ENCODE results near the gene SLC25A17. TPM values are rescaled to one million over a fixed set of nuclear protein-coding genes. Genes with fewer than 3 reads are reported as not detected.
"Not testable (repeated sequence)": the region's sequence is repeated elsewhere in the genome, so short reads cannot be mapped to it uniquely, and the experiment has no call there.

Gene SLC25A17
- total RNA-seq, 1 experiment from 2014 or later = 51.6 TPM

DNA sequence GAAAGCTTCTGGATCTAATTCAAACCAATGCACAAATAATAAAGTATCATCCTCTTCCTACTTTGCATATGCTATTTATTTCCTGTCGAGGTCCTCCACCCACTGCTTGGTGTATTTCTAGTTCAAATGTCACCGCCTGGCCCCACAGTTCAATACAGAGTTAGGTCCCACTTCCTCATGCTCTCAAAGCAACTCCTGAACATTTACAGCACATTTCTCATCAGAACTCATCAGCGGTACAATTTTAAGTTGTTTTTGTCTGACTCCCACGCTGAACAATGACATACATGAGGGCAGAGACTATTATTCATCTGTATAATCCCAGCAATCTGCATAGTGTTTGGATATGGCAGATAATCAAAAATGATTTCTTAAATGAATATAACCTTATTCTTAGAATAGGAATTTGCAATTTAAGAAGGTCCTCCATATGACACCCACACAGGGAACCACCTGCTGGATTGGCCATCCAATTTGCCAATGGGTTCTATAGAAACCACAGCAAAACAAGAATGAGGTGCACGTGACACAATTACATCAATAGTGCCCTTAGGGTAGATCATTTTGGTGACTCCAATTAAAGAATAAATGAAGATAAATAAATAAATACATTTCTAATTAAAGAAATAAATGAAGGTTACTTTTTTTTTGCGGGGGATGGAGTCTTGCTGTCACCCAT is 54.2 kb downstream of the SLC25A17 start:
- TF ChIP-seq, protein P1, sequence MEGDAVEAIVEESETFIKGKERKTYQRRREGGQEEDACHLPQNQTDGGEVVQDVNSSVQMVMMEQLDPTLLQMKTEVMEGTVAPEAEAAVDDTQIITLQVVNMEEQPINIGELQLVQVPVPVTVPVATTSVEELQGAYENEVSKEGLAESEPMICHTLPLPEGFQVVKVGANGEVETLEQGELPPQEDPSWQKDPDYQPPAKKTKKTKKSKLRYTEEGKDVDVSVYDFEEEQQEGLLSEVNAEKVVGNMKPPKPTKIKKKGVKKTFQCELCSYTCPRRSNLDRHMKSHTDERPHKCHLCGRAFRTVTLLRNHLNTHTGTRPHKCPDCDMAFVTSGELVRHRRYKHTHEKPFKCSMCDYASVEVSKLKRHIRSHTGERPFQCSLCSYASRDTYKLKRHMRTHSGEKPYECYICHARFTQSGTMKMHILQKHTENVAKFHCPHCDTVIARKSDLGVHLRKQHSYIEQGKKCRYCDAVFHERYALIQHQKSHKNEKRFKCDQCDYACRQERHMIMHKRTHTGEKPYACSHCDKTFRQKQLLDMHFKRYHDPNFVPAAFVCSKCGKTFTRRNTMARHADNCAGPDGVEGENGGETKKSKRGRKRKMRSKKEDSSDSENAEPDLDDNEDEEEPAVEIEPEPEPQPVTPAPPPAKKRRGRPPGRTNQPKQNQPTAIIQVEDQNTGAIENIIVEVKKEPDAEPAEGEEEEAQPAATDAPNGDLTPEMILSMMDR (conservative IDR thresholded peaks at IDR 0.05; ENCODE audit: low read depth, low read length) = no peak
- TF ChIP-seq EZH2 (IDR thresholded peaks at IDR 0.05; ENCODE audit: borderline replicate concordance, low read depth, low read length, poor library complexity, severe bottlenecking) = no peak

DNA sequence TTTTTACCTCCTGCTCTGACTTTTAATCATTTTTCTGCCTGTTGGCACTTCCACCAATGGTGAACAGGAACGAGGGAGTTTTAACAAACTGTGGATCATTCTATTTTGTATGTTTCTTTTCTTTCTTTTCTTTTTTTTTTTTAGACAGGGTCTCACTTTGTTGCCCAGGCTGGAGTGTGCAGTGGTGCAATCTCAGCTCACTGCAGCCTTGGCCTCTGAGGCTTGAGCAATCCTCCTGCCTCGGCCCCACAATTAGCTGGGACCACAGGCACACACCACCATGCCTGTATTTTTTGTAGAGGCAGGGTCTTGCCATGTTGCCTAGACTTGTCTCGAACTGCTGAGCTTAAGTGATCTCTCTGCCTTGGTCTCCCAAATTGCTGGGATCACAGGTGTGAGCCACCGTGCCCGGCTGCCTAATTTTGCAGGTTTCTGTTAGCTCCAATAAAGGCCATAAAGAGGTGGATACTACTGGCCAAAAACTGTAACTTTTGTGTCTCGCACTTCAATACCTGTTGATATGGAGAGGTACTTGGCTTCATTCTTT is 59.8 kb downstream of the SLC25A17 start:
- intact Hi-C loops (cut with micrococcal nuclease; ENCODE audit: unreplicated experiment) = no loop called here
- BruUV-seq (replicated peaks) = no TSS peak
- no peak overlapping the region for H3K27ac ChIP-seq (ENCODE audit: low read depth, low read length, poor library complexity, severe bottlenecking)
- no peaks in the 10 kb centered on the region for H3K36me3 ChIP-seq (ENCODE audit: insufficient read depth, low read length, poor library complexity, severe bottlenecking)
- DNase-seq (ENCODE audit: low spot score) = no peak
- no peaks in the 10 kb centered on the region for H3K9me3 ChIP-seq (ENCODE audit: low read depth, low read length, poor library complexity, severe bottlenecking)
- no peak for TF ChIP-seq EZH2 (IDR thresholded peaks at IDR 0.05; ENCODE audit: borderline replicate concordance, low read depth, low read length, poor library complexity, severe bottlenecking)
- TF ChIP-seq, protein P1 (conservative IDR thresholded peaks at IDR 0.05; ENCODE audit: low read depth, low read length) = no peak
- CTCF ChIA-PET = interaction anchor here (0.6 to 3.0 kb wide), 6 partner anchors 9 to 140 kb away, joined by 3 to 51 read pairs (median 5); no protein-coding TSS in a partner anchor
- H3K27me3 ChIP-seq (replicated peaks; ENCODE audit: insufficient read depth, low read depth, low read length, poor library complexity) = no peaks in the 10 kb centered on the region
- H3K4me3 ChIP-seq (ENCODE audit: low read depth, low read length, poor library complexity, severe bottlenecking) = no peak overlapping the region
- POLR2A ChIA-PET (ENCODE audit: low non-redundant PET) = interaction anchor here (0.6 kb wide), 1 partner anchor 140 kb away, joined by 3 read pairs; no protein-coding TSS in a partner anchor
- peaks cover 3% of the 10 kb centered on the region for H3K4me1 ChIP-seq (ENCODE audit: insufficient read depth, low read length, poor library complexity, severe bottlenecking)

More for the DNA sequence above, 54.2 kb downstream of the SLC25A17 start:
- Histone ChIP-seq H3K4me3 (ENCODE audit: low read depth, low read length, poor library complexity, severe bottlenecking) (no peak overlapping the region), H3K9me3 (ENCODE audit: low read depth, low read length, poor library complexity, severe bottlenecking) (no peaks in the 10 kb centered on the region), H3K36me3 (ENCODE audit: insufficient read depth, low read length, poor library complexity, severe bottlenecking) (peaks cover 13% of the 10 kb centered on the region), H3K27ac (ENCODE audit: low read depth, low read length, poor library complexity, severe bottlenecking) (no peak overlapping the region), H3K4me1 (ENCODE audit: insufficient read depth, low read length, poor library complexity, severe bottlenecking) (no peaks in the 10 kb centered on the region), H3K27me3 (replicated peaks; ENCODE audit: insufficient read depth, low read depth, low read length, poor library complexity) (no peaks in the 10 kb centered on the region)
- DNase-seq (ENCODE audit: low spot score) = no peak
- intact Hi-C loops (cut with micrococcal nuclease; ENCODE audit: unreplicated experiment) = no loop called here
- ChIA-PET CTCF (no interaction called here), POLR2A (ENCODE audit: low non-redundant PET) (no interaction called here)
- BruUV-seq (replicated peaks) = no TSS peak

DNA sequence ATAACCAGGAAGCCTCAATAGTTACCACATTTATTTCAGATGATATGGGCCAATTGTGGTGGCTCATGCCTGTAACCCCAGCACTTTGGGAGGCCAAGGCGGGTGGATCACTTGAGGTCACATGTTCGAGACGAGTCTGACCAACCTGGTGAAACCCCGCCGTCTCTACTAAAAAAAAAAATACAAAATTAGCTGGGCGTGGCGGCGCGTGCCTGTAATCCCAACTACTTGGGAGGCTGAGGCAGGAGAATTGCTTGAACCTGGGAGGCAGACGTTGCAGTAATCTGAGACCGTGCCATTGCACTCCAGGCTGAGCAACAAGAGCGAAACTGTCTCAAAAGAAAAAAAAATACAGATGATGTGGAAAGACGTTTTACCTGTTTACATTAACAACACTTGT is 60.3 kb downstream of the SLC25A17 start:
- H3K27ac ChIP-seq (ENCODE audit: low read depth, low read length, poor library complexity, severe bottlenecking); H3K4me1 ChIP-seq (ENCODE audit: insufficient read depth, low read length, poor library complexity, severe bottlenecking); H3K9me3 ChIP-seq (ENCODE audit: low read depth, low read length, poor library complexity, severe bottlenecking); BruUV-seq (replicated peaks); intact Hi-C loops (cut with micrococcal nuclease; ENCODE audit: unreplicated experiment); H3K4me3 ChIP-seq (ENCODE audit: low read depth, low read length, poor library complexity, severe bottlenecking); H3K27me3 ChIP-seq (replicated peaks; ENCODE audit: insufficient read depth, low read depth, low read length, poor library complexity); H3K36me3 ChIP-seq (ENCODE audit: insufficient read depth, low read length, poor library complexity, severe bottlenecking); DNase-seq (ENCODE audit: low spot score): not testable (repeated sequence)
- ChIA-PET POLR2A (ENCODE audit: low non-redundant PET) (interaction anchor here (0.6 kb wide), 1 partner anchor 83 kb away, joined by 3 read pairs; no protein-coding TSS in a partner anchor), CTCF (interaction anchor here (1.9 to 3.0 kb wide), 2 partner anchors 76 kb away, joined by 6 to 51 read pairs; no protein-coding TSS in a partner anchor)
